Upper lobe of right lung (tissue), 1 donor: ENCODE measurements around the gene MAGEB2. TPM values are rescaled to one million over a fixed set of nuclear protein-coding genes. Genes with fewer than 3 reads are reported as not detected.

ENCODE experiments used
- ATAC-seq: fragments of 200-7000 bp; cut with Tn5 transposase; one replicate; pipeline ENCODE4 v1.9.1; 2020; ENCODE audit warnings: mild to moderate bottlenecking, moderate library complexity
- DNase-seq: peaks from one replicate; pipeline ENCODE4 v3.0.0-alpha.2; 2020
- H3K27ac ChIP-seq: fragments of 200-600 bp; one replicate; pipeline ENCODE4 v1.8.0; 2022
- H3K27me3 ChIP-seq: fragments of 200-600 bp; one replicate; pipeline ENCODE4 v1.8.0; 2022; ENCODE audit warnings: mild to moderate bottlenecking
- H3K36me3 ChIP-seq: fragments of 200-600 bp; one replicate; pipeline ENCODE4 v1.8.0; 2022
- H3K4me1 ChIP-seq: fragments of 200-600 bp; one replicate; pipeline ENCODE4 v1.8.0; 2022
- H3K4me3 ChIP-seq: fragments of 200-600 bp; one replicate; pipeline ENCODE4 v1.8.0; 2022; ENCODE audit warnings: mild to moderate bottlenecking
- H3K9me3 ChIP-seq: fragments of 200-600 bp; one replicate; pipeline ENCODE4 v1.8.0; 2022
- intact Hi-C: fragments of 100-400 bp; cut with DNase I; formaldehyde crosslinking; loops from one replicate; pipeline ENCODE4 v1.11.0; 2022
- total RNA-seq: library from RNA; stranded (reverse); fragmentation: NEBNext Ultra II Directional; extraction: Animal tissue kit (Norgen Biotek cat#: 25700); gene quantifications from one replicate; pipeline ENCODE4 v1.2.1, GENCODE V29; 2021
- TF ChIP-seq, protein P1 (sequence below): fragments of 200-600 bp; IDR thresholded peaks from one replicate; pipeline ENCODE4 v1.8.0; 2022; ENCODE audit warnings: antibody characterized with exemption
- donor health status: DM: no; HTN: yes; CAD: no; lungs with severe emphysema.

Gene MAGEB2
- total RNA-seq, 1 donor from 2014 or later, result not detected

- H3K4me1 ChIP-seq, result no peaks in the 10 kb centered on the region
- H3K27ac ChIP-seq, result no peak overlapping the region
- H3K4me3 ChIP-seq, result no peak overlapping the region
- TF ChIP-seq, protein P1, sequence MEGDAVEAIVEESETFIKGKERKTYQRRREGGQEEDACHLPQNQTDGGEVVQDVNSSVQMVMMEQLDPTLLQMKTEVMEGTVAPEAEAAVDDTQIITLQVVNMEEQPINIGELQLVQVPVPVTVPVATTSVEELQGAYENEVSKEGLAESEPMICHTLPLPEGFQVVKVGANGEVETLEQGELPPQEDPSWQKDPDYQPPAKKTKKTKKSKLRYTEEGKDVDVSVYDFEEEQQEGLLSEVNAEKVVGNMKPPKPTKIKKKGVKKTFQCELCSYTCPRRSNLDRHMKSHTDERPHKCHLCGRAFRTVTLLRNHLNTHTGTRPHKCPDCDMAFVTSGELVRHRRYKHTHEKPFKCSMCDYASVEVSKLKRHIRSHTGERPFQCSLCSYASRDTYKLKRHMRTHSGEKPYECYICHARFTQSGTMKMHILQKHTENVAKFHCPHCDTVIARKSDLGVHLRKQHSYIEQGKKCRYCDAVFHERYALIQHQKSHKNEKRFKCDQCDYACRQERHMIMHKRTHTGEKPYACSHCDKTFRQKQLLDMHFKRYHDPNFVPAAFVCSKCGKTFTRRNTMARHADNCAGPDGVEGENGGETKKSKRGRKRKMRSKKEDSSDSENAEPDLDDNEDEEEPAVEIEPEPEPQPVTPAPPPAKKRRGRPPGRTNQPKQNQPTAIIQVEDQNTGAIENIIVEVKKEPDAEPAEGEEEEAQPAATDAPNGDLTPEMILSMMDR, result no peak
- H3K27me3 ChIP-seq, result no peaks in the 10 kb centered on the region
- H3K9me3 ChIP-seq, result no peaks in the 10 kb centered on the region
- ATAC-seq (no peak), DNase-seq (no peak)
- intact Hi-C loops, result no loop called here
- H3K36me3 ChIP-seq, result no peaks in the 10 kb centered on the region
Measured at GRCh38 chrX:30253257-30253656, 37.9 kb downstream of the MAGEB2 start.

DNA sequence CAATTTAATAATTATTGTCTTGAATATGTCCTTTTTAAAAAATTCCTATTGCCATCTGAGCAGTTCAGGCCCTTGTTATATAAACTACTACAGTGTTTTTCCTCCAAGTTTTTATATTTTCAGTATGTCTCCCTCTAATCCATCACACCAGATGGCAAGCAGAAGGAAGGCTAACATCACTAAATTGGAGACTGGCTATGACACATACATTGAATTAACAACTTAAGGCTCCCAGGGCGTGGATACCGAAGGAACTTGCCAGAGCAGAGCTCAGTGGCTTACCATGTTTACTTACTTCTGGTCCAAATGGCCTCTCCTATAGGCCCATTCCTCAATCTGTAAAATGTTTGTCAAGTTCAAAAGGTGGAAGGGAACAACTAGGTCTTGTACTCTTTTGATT is 44.6 kb downstream of the MAGEB2 start:
- TF ChIP-seq, protein P1, result no peak
- Histone ChIP-seq H3K4me1 (no peaks in the 10 kb centered on the region), H3K27me3 (no peaks in the 10 kb centered on the region), H3K9me3 (no peaks in the 10 kb centered on the region), H3K27ac (no peak overlapping the region), H3K36me3 (no peaks in the 10 kb centered on the region), H3K4me3 (no peak overlapping the region)
- no peak for ATAC-seq
- intact Hi-C loops, result no loop called here
- no peak for DNase-seq

- no peaks in the 10 kb centered on the region for H3K9me3 ChIP-seq
- TF ChIP-seq, protein P1, result no peak
- no peak for DNase-seq
- ATAC-seq, result no peak
- intact Hi-C loops, result no loop called here
- H3K36me3 ChIP-seq, result no peaks in the 10 kb centered on the region
- H3K4me3 ChIP-seq, result no peak overlapping the region
- H3K4me1 ChIP-seq, result no peaks in the 10 kb centered on the region
- H3K27ac ChIP-seq, result no peak overlapping the region
- no peaks in the 10 kb centered on the region for H3K27me3 ChIP-seq
Measured at GRCh38 chrX:30261012-30261411, 45.6 kb downstream of the MAGEB2 start.

DNA sequence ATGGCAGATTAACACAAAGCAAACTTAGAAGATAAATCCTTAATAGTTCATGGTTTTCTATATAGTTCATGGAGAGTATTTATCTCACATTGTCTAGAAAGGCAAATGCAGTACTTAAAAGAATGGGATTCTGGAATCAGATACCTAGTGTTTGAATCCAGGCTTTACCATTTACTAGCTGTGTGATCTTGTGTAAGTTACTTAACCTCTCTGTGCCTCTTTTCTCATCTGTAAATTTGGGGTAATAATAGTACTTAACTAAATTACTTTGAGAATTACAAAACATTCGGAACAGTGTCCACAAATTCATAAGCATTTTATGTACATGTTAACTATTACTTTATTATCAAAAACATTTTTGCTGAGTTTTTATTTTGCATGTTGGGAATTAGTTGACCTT is 47.4 kb downstream of the MAGEB2 start:
- Histone ChIP-seq H3K4me1 (no peaks in the 10 kb centered on the region), H3K27me3 (no peaks in the 10 kb centered on the region), H3K4me3 (no peak overlapping the region), H3K27ac (no peak overlapping the region), H3K9me3 (no peaks in the 10 kb centered on the region), H3K36me3 (no peaks in the 10 kb centered on the region)
- DNase-seq (no peak), ATAC-seq (no peak)
- TF ChIP-seq, protein P1, result no peak
- intact Hi-C loops, result no loop called here

Other genes starting within 250 kb of the MAGEB2 start
- gene MAGEB3, start 15.1 kb downstream of the MAGEB2 start, total RNA-seq, result not detected
- gene MAGEB4, start 26.4 kb downstream of the MAGEB2 start, total RNA-seq, result not detected
- gene MAGEB1, start 31.6 kb downstream of the MAGEB2 start, total RNA-seq, result not detected
- not detected for gene NR0B1, start 93.8 kb downstream of the MAGEB2 start, total RNA-seq